PC-9 (cell line): Measurements from ENCODE around the gene KIAA0586. TPM values are rescaled to one million over a fixed set of nuclear protein-coding genes. Genes with fewer than 3 reads are reported as not detected.

Experiments used
- BruUV-seq: library from RNA; stranded (reverse); fragments of 400-500 nt; replicated peaks from 2 replicates; lab custom pipeline; 2021; lab: Mats Ljungman, UMichigan
- CTCF ChIA-PET: fragments of 300-600 bp; sonication (Branson Sonifier 250); formaldehyde crosslinking; loops from one replicate; lab custom pipeline; 2022; ENCODE audit warnings: antibody characterized with exemption; lab: Charles Lee
- POLR2A ChIA-PET: fragments of 300-600 bp; sonication (Branson Sonifier 250); formaldehyde crosslinking; loops from one replicate; lab custom pipeline; 2022; ENCODE audit warnings: antibody characterized with exemption; ENCODE audit not compliant: unreplicated experiment; lab: Charles Lee
- DNase-seq, 2 experiments: peaks; one replicate each; pipeline versions ENCODE4 v3.0.0 to v3.0.0-alpha.2; 2015 to 2022; ENCODE audit warnings: mixed read lengths in 1 of 2
- H2AFZ ChIP-seq: fragments of 200-600 bp; sonication (generic); 2 replicates; pipeline ENCODE4 v1.8.1; 2017; ENCODE audit warnings: antibody characterized with exemption
- H3F3A ChIP-seq: fragments of 200-600 bp; sonication (generic); 2 replicates; pipeline ENCODE4 v1.8.1; 2017; ENCODE audit warnings: antibody characterized with exemption, mild to moderate bottlenecking, low read depth; ENCODE audit not compliant: insufficient read depth
- H3K27ac ChIP-seq: fragments of 200-600 bp; sonication (generic); 2 replicates; pipeline ENCODE4 v1.6.1; 2016; ENCODE audit warnings: mixed run types
- H3K27me3 ChIP-seq: fragments of 200-600 bp; sonication (generic); 2 replicates; pipeline ENCODE4 v1.6.1; 2016; ENCODE audit warnings: low read depth, mixed run types; ENCODE audit not compliant: insufficient read depth
- H3K36me3 ChIP-seq: fragments of 200-600 bp; sonication (generic); 2 replicates; pipeline ENCODE4 v1.6.1; 2016; ENCODE audit warnings: low read depth, mixed run types
- H3K4me1 ChIP-seq: fragments of 200-600 bp; sonication (generic); replicated peaks from 2 replicates; pipeline ENCODE4 v1.6.1; 2016; ENCODE audit warnings: mixed run types; ENCODE audit not compliant: insufficient read depth
- H3K4me2 ChIP-seq: fragments of 200-600 bp; sonication (generic); 2 replicates; pipeline ENCODE4 v1.6.1; 2017; ENCODE audit warnings: mixed run types
- H3K4me3 ChIP-seq: fragments of 200-600 bp; sonication (generic); 2 replicates; pipeline ENCODE4 v1.6.1; 2016; ENCODE audit warnings: mixed run types
- H3K79me2 ChIP-seq: fragments of 200-600 bp; sonication (generic); 2 replicates; pipeline ENCODE4 v1.6.1; 2017; ENCODE audit warnings: low read depth, mixed run types
- H3K9me2 ChIP-seq: fragments of 200-600 bp; sonication (generic); 2 replicates; pipeline ENCODE4 v1.8.1; 2017; ENCODE audit warnings: mild to moderate bottlenecking; ENCODE audit not compliant: insufficient read depth
- H3K9me3 ChIP-seq: fragments of 200-600 bp; sonication (generic); 2 replicates; pipeline ENCODE4 v1.8.1; 2016; ENCODE audit warnings: low read depth; ENCODE audit not compliant: insufficient read depth
- H4K20me1 ChIP-seq: fragments of 200-600 bp; sonication (generic); 2 replicates; pipeline ENCODE4 v1.8.1; 2017; ENCODE audit not compliant: insufficient read depth
- CTCF ChIP-seq: fragments of 200-600 bp; sonication (generic); conservative IDR thresholded peaks from 2 replicates; pipeline ENCODE4 v1.6.1; 2017; ENCODE audit warnings: mixed run types, antibody characterized with exemption, mild to moderate bottlenecking, moderate library complexity
- EZH2 ChIP-seq: fragments of 200-600 bp; sonication (generic); IDR thresholded peaks from 2 replicates; pipeline ENCODE4 v1.8.0; 2017; ENCODE audit warnings: antibody characterized with exemption, low read depth
- intact Hi-C: fragments of 100-400 bp; cut with micrococcal nuclease; formaldehyde crosslinking; loops from one replicate; pipeline ENCODE4 v1.10.0; 2022; ENCODE audit not compliant: unreplicated experiment
- total RNA-seq: library from RNA; stranded (reverse); gene quantifications from 2 replicates; pipeline ENCODE4 v1.2.3, GENCODE V29; 2021

Gene KIAA0586
- total RNA-seq, 1 experiment from 2014 or later, result 20.4 TPM

- H3K36me3 ChIP-seq, result no peaks in the 10 kb centered on the region
- H3K4me2 ChIP-seq, result no peak overlapping the region
- ChIA-PET POLR2A (no interaction called here), CTCF (no interaction called here)
- H3K9me3 ChIP-seq, result no peaks in the 10 kb centered on the region
- no peak overlapping the region for H3K4me3 ChIP-seq
- H3K4me1 ChIP-seq, result no peaks in the 10 kb centered on the region
- no peaks in the 10 kb centered on the region for H4K20me1 ChIP-seq
- H3K27me3 ChIP-seq, result no peaks in the 10 kb centered on the region; the same call in 1 of the 2 replicates
- DNase-seq, result no peak
- H3K27ac ChIP-seq, result no peak overlapping the region
- H3F3A ChIP-seq, result no peaks in the 10 kb centered on the region
- no peaks in the 10 kb centered on the region for H3K79me2 ChIP-seq
- BruUV-seq, result no TSS peak
- no peak for TF ChIP-seq EZH2
- no peak for TF ChIP-seq CTCF
- intact Hi-C loops, result no loop called here
- no peaks in the 10 kb centered on the region for H3K9me2 ChIP-seq
- H2AFZ ChIP-seq, result no peak overlapping the region
Measured at GRCh38 chr14:58572473-58572853, 144.9 kb downstream of the KIAA0586 start.

GRCh38 chr14:58572863-58573262 lies 145.3 kb downstream of the KIAA0586 start:
- Histone ChIP-seq H4K20me1 (no peaks in the 10 kb centered on the region), H3K4me1 (no peaks in the 10 kb centered on the region), H3K27ac (no peak overlapping the region), H3K4me2 (no peak overlapping the region), H3K9me3 (no peaks in the 10 kb centered on the region), H3K9me2 (no peaks in the 10 kb centered on the region), H2AFZ (no peak overlapping the region), H3K27me3 (no peaks in the 10 kb centered on the region; the same call in 1 of the 2 replicates), H3F3A (no peaks in the 10 kb centered on the region), H3K36me3 (no peaks in the 10 kb centered on the region), H3K79me2 (no peaks in the 10 kb centered on the region), H3K4me3 (no peak overlapping the region)
- CTCF ChIA-PET, result no interaction called here
- intact Hi-C loops, result no loop called here
- BruUV-seq, result no TSS peak
- POLR2A ChIA-PET, result no interaction called here
- TF ChIP-seq CTCF, result no peak
- no peak for TF ChIP-seq EZH2
- DNase-seq, result no peak

GRCh38 chr14:58574623-58575022 lies 147.1 kb downstream of the KIAA0586 start:
- H3K9me3 ChIP-seq, result no peaks in the 10 kb centered on the region
- H3K4me2 ChIP-seq, result no peak overlapping the region
- no peaks in the 10 kb centered on the region for H3K79me2 ChIP-seq
- H3K27me3 ChIP-seq, result no peaks in the 10 kb centered on the region; the same call in 1 of the 2 replicates
- CTCF ChIA-PET, result no interaction called here
- no peaks in the 10 kb centered on the region for H4K20me1 ChIP-seq
- intact Hi-C loops, result no loop called here
- no TSS peak for BruUV-seq
- H3K4me1 ChIP-seq, result no peaks in the 10 kb centered on the region
- no peak overlapping the region for H2AFZ ChIP-seq
- DNase-seq, result no peak
- H3K36me3 ChIP-seq, result no peaks in the 10 kb centered on the region
- H3K9me2 ChIP-seq, result no peaks in the 10 kb centered on the region
- no peaks in the 10 kb centered on the region for H3F3A ChIP-seq
- H3K27ac ChIP-seq, result no peak overlapping the region
- no peak overlapping the region for H3K4me3 ChIP-seq
- POLR2A ChIA-PET, result no interaction called here
- TF ChIP-seq EZH2, result no peak
- TF ChIP-seq CTCF, result no peak
